GM19455 (cell line): ENCODE results near the gene MT1A.
A peak's percentile ranks its signal among the peaks of the same experiment; 100 is the strongest.

Experiments
- ATAC-seq: cut with Tn5 transposase; IDR thresholded peaks from one replicate; pipeline ENCODE4 v1.9.1; 2021; ENCODE audit not compliant: unreplicated experiment

The MT1A gene

GRCh38 chr16:56637814-56638750 lies at the start of gene MT1A:
MT1A (plus strand) TSS chr16:56638666; CDS start chr16:56638739, 73 bp downstream.
- no peak for ATAC-seq

DNA sequence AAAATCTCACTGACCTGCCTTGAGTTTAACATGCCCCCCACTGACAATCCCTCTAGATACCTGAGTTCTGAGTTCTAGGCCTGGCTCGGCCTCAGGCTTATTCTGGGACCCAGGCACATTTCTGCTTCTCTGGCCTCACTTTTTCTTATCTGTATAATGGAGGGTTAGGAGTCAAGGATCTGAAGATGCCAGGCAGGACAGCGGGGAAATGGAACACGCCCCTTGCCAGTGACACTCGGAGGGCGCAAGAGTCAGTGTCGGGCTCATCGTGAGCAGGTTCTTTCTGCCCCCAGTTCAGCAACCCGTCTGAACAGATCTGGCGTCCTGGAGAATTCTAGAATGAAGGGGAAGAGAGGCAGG lies 49.7 kb upstream of the MT1A start:
- ATAC-seq: no peak

GRCh38 chr16:56589141-56590039 lies 49.1 kb upstream of the MT1A start, which contains the start of gene MT3:
MT3 (plus strand) TSS chr16:56589528; CDS start chr16:56589591, 63 bp downstream.
- no peak for ATAC-seq

DNA sequence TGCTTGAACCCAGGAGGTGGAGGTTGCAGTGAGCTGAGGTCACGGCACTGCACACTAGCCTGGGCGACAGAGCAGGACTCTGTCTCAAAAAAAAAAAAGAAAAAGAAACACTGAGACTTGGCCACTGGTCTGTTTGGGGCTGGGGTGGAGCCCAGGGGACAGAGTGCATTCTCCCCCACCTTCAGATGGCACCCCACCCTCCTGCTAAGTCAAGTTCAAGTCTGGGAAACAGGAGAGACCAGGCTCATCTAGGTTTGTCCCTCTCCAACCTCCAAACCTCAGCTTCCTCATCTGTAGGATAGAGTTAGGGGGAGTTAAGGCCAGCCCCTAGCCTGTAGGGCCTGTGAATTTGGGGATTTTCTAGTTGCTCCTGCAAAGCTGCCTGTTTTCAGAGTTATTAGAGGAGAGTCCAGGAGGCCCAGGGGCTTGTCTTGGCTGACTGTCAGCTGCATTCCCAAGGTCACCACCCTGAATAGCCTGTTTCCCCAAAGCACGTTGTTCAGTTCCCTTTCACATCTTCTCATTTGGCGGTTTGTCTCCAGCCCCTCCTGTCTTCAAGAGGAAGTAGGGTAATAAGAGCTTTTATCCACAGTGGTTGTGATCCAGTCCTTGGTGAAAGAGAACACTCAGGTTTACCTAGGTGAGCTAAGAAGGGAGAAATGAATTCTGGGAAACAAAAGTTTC lies 46.9 kb upstream of the MT1A start:
- ATAC-seq: no peak

DNA sequence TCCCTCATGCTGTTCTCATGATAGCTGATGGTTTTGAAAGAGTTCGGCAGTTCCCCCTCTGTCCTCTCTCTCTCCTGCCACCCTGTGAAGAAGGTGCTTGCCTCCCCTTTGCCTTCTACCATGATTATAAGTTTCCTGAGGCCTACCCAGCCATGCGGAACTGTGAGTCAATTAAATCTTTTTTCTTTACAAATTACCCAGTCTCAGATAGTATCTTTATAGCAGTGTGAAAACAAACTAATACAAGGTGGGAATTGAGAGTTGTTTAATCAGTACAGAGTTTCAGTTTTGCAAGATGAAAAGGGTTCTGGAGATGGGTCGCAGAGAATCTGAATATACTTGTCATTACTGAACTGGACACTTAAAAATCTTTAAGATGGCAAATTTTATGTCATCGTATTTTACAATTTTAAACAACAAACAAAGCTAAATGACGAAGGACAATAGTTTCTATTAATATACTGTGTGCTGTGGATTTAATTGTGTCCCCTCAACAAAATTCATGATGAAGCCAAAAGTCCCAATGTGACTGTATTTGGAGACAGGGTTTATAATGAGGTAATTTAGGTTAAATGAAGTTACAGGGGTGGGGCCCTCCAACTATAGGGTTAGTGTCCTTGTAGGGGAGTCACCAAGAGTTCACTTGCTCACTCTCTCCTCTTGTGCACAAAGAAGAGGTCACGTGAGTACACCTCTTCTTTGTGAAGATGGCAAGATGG lies 44.7 kb upstream of the MT1A start:
- ATAC-seq: no peak

- ATAC-seq: no peak
These were observed 44.2 kb upstream of the MT1A start for GRCh38 chr16:56594292-56594619.

DNA sequence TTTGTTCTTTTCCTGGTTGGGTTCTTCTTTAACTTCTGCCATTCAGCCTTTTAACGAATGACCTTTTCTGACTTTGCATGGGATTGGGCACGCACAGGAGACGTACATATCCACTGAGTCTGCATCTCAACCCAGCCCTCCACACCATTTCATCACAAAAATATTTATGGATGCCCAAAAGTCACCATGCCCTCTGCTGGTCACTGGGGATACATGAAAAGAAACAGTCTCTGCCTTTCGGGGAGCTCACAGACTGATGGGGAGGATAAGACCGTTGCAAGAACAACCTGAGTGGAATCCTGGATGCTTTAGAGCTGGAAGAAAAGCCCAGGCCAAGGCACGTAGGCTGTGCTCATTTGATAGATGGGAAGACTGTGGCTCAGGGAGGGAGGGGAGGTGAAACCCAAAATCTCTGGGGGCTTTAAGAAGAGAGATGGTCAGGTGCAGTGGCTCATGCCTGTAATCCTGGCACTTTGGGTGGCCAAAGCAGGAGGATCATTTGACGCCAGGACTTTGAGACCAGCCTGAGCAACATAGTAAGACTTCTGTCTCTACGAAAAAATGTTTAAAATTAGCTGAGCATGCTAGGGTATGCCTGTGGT lies 38.0 kb upstream of the MT1A start:
- ATAC-seq: no peak

DNA sequence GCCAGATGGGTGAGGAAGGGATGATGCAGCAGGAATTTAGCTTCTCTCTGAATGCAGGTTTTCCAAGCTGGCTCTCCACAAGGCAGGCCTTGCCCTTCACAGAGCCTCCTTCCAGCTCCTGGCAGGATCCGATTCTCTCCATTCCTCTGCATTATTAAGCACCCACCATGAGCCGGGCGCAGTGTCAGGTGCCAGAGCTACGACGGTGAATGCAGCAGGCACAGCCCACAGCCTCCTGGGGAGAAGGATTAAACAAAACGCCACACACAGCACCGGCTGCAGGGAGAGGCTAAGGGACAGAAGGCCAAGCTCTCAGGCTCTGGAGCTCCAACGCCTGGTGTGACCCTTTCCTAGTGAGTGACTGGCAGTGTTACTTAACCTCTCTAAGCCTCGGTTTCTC lies 37.1 kb upstream of the MT1A start:
- ATAC-seq: no peak

GRCh38 chr16:56603589-56603988 lies 34.9 kb upstream of the MT1A start:
- no peak for ATAC-seq

DNA sequence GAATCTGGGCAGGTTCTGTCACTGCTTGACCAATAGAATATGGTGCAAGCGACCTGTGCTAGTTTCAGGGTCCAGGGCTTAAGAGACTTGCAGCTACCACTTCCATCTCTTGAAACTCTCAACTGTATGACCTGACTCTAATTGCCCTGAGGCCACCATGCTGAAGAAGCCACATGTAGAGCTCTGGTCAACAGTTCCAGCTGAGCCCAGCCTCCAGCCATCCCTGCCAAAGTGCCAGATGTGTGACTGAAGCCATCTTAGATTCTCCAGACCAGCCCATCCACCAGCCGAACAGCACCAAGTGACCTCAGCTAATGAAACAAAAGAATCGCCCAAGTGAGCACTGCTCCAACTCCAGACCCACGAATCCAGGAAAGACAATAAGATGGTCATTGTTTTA lies 33.5 kb upstream of the MT1A start:
- no peak for ATAC-seq

DNA sequence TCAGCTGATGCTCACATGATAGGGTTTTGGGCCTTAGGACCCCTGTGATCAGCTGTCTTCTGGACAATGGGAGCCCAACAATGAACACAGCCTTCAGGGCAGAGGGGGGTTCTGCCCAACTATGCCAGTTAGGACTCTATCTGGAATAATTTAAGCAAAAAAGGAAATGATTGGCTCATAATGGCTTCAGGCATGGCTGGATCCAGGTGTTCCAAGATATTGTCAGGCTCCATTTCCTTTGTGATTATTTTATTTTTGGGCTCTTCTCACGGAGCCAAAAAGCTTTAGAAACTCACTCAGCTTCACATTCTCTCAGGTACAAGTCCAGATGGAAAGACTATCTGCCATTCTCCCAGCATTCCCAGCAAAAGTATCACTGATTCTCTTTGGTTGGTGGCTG lies 33.0 kb upstream of the MT1A start:
- ATAC-seq: no peak

DNA sequence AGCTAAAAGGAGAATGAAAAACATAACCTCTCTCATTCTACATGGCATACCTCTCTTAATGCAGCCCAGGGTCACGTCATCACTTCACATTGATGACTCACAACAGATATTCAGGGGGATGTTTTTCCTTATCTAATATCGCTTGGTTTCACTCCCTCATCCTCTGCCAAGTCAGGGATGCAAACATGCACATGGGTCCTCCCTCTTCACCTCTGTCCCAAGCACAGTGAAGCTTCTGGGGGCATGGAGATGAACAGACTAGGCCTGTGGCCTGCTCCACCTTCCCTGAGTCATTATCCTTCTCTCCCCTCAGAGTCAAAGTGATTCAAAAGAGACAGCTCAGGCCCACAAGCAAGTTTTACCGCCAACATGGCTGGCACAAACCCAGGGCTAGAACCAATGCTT lies 32.4 kb upstream of the MT1A start:
- no peak for ATAC-seq

DNA sequence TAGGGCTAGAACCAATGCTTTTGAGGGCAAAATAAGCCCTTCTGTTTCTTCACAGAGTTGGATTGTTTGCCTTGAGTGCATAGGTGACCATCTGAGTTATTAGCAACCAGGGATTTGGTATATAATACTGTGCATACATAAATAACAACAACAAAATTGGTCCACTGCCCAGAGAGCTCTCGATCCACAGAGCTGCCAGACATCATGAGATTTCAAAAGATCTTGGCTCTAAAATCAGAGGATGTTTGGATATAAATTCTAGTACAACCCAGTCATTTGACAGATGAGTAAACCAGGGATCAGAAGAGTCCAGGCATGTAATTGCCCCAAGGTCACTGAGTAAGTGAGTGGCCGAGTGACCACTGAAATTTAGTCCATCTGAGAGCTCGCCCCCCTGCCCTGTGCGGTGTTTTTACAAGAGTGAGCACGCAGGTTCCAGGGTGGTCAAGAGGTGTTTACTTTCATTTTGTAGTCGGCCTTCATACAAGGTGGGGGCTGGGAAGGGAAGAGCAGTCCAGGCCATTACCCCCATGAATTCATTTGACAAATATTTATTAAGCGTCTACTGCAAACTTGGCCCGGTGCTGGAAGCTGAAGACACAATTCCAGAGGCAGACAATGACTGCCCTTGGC lies 31.9 kb upstream of the MT1A start:
- ATAC-seq: no peak

DNA sequence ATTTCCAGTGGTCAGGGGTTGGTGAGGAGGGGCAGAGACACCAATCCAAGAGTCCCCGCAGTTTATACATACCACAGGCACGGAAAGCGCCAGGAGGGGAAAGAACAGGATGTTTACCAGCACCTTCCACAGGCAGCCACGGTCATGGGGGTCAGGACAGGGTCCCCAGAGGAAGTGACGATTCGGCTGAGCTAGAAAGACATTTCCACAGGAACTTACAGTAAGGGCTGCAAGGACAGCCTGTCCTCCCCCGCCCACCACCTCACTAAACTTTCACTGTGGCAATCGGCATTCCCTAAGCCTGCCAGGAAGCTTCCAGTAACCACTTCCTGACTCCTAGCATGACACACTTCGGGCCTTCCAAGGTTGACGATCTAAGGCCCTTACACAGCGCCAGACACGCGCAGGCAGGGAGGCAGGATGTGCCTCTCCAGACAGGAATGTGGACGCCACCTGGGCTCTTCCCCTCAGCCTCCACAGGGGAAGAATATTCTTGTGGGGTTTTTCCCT lies 31.3 kb upstream of the MT1A start:
- ATAC-seq: no peak

DNA sequence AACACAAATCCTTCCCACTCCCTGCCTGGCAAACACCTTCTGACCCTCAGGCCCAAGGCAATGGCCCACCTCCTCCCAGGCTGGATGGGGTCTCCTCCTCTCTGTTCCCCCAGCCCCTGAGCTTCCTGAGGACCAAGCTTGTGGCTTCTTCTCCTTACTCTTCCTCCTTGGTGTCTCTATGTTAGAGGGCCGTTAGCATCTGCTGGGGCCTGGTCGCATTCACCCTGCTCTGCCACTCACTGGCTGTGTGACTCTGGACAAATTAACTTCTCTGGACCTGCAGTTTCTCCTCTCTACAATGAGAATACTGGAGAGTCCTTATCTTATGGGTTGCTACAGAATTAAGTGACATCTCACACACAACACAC lies 30.8 kb upstream of the MT1A start:
- ATAC-seq: no peak

DNA sequence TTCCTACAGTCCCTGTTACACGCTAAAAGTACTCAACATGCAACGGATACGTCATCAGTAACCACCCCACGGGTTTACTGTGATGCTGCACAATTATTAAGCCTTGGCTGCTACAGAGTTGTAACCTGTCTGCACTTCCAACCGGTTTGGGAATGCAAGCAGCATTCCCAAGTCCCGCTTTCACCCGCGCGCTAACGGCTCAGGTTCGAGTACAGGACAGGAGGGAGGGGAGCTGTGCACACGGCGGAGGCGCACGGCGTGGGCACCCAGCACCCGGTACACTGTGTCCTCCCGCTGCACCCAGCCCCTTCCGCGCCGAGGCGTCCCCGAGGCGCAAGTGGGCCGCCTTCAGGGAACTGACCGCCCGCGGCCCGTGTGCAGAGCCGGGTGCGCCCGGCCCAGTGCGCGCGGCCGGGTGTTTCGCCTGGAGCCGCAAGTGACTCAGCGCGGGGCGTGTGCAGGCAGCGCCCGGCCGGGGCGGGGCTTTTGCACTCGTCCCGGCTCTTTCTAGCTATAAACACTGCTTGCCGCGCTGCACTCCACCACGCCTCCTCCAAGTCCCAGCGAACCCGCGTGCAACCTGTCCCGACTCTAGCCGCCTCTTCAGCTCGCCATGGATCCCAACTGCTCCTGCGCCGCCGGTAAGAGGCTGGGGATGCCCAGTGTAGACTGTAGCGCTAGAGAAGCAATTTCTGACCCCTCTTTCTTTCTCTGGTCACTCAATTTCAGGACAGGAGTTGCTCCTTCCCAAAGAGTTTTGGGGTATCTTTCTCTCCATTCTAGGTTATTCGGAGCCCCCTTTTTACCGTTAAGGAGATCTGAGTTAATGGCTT lies 30.2 kb upstream of the MT1A start, which contains the start of gene MT2A:
MT2A (plus strand) TSS at position 542 of the 833 bp plus-strand sequence; CDS start at position 614, 72 bp downstream.
- peak; percentile 91 for ATAC-seq

- ATAC-seq: no peak
These were observed 29.5 kb upstream of the MT1A start for GRCh38 chr16:56608876-56609462.

DNA sequence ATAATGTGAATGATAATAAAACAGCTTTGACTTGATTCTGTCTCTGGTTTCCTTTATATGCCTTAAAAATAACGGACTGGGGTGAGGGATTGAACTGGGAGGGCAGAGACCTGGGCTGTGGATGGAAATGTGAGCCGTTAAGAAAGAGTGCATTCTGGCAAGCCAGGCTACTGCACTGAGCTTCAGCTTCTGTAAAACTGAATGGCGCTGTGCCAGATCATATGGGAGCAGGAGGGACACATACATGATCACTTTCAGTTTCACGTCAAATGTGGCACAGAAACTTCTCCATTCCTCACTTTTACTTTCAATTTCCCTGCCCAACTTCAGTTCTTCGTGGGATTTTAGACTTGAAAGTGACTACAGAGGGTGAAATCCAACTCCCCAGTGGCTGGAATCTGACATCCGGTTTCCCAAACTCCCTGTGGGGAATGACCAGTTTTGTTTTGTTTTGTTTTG lies 29.0 kb upstream of the MT1A start:
- ATAC-seq: peak; percentile 39
